ENCODE measurements around the gene ARFGAP1. TPM values are rescaled to one million over a fixed set of nuclear protein-coding genes. Genes with fewer than 3 reads are reported as not detected.

The ARFGAP1 gene
- total and polyA plus RNA-seq, 2 experiments from 2014 or later = 41.5 to 95.5 TPM

- Histone ChIP-seq H3K4me2 (no peak overlapping the region), H3K27ac (ENCODE audit: low read depth) (no peak overlapping the region), H2AFZ (no peak overlapping the region), H3F3A (replicated peaks; ENCODE audit: low read depth) (no peaks in the 10 kb centered on the region), H3K79me2 (replicated peaks; ENCODE audit: insufficient read depth) (no peaks in the 10 kb centered on the region), H4K20me1 (replicated peaks; ENCODE audit: insufficient read depth) (no peaks in the 10 kb centered on the region), H3K4me3 (no peak overlapping the region), H3K4me1 (ENCODE audit: insufficient read depth) (no peaks in the 10 kb centered on the region; the same call in 1 of the 2 replicates), H3K27me3 (ENCODE audit: insufficient read depth) (no peaks in the 10 kb centered on the region), H3K36me3 (ENCODE audit: insufficient read depth) (no peaks in the 10 kb centered on the region), H3K9me2 (ENCODE audit: insufficient read depth) (peaks cover 3% of the 10 kb centered on the region; the same call in 1 of the 2 replicates)
- no peak for TF ChIP-seq CREB1 (CRISPR knock-in tag; IDR thresholded peaks at IDR 0.05; ENCODE audit: low read depth)
- TF ChIP-seq, protein P1, sequence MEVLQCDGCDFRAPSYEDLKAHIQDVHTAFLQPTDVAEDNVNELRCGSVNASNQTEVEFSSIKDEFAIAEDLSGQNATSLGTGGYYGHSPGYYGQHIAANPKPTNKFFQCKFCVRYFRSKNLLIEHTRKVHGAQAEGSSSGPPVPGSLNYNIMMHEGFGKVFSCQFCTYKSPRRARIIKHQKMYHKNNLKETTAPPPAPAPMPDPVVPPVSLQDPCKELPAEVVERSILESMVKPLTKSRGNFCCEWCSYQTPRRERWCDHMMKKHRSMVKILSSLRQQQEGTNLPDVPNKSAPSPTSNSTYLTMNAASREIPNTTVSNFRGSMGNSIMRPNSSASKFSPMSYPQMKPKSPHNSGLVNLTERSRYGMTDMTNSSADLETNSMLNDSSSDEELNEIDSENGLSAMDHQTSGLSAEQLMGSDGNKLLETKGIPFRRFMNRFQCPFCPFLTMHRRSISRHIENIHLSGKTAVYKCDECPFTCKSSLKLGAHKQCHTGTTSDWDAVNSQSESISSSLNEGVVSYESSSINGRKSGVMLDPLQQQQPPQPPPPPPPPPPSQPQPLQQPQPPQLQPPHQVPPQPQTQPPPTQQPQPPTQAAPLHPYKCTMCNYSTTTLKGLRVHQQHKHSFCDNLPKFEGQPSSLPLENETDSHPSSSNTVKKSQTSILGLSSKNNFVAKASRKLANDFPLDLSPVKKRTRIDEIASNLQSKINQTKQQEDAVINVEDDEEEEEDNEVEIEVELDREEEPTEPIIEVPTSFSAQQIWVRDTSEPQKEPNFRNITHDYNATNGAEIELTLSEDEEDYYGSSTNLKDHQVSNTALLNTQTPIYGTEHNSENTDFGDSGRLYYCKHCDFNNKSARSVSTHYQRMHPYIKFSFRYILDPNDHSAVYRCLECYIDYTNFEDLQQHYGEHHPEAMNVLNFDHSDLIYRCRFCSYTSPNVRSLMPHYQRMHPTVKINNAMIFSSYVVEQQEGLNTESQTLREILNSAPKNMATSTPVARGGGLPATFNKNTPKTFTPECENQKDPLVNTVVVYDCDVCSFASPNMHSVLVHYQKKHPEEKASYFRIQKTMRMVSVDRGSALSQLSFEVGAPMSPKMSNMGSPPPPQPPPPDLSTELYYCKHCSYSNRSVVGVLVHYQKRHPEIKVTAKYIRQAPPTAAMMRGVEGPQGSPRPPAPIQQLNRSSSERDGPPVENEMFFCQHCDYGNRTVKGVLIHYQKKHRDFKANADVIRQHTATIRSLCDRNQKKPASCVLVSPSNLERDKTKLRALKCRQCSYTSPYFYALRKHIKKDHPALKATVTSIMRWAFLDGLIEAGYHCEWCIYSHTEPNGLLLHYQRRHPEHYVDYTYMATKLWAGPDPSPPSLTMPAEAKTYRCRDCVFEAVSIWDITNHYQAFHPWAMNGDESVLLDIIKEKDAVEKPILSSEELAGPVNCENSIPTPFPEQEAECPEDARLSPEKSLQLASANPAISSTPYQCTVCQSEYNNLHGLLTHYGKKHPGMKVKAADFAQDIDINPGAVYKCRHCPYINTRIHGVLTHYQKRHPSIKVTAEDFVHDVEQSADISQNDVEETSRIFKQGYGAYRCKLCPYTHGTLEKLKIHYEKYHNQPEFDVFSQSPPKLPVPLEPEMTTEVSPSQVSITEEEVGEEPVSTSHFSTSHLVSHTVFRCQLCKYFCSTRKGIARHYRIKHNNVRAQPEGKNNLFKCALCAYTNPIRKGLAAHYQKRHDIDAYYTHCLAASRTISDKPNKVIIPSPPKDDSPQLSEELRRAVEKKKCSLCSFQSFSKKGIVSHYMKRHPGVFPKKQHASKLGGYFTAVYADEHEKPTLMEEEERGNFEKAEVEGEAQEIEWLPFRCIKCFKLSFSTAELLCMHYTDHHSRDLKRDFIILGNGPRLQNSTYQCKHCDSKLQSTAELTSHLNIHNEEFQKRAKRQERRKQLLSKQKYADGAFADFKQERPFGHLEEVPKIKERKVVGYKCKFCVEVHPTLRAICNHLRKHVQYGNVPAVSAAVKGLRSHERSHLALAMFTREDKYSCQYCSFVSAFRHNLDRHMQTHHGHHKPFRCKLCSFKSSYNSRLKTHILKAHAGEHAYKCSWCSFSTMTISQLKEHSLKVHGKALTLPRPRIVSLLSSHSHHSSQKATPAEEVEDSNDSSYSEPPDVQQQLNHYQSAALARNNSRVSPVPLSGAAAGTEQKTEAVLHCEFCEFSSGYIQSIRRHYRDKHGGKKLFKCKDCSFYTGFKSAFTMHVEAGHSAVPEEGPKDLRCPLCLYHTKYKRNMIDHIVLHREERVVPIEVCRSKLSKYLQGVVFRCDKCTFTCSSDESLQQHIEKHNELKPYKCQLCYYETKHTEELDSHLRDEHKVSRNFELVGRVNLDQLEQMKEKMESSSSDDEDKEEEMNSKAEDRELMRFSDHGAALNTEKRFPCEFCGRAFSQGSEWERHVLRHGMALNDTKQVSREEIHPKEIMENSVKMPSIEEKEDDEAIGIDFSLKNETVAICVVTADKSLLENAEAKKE (CRISPR knock-in tag; IDR thresholded peaks at IDR 0.05) = no peak
- no peak for TF ChIP-seq JUNB (IDR thresholded peaks at IDR 0.05; ENCODE audit: unreplicated experiment)
- TF ChIP-seq ZNF331 (CRISPR knock-in tag; IDR thresholded peaks at IDR 0.05; ENCODE audit: low read depth) = no peak
- TF ChIP-seq, protein P2, sequence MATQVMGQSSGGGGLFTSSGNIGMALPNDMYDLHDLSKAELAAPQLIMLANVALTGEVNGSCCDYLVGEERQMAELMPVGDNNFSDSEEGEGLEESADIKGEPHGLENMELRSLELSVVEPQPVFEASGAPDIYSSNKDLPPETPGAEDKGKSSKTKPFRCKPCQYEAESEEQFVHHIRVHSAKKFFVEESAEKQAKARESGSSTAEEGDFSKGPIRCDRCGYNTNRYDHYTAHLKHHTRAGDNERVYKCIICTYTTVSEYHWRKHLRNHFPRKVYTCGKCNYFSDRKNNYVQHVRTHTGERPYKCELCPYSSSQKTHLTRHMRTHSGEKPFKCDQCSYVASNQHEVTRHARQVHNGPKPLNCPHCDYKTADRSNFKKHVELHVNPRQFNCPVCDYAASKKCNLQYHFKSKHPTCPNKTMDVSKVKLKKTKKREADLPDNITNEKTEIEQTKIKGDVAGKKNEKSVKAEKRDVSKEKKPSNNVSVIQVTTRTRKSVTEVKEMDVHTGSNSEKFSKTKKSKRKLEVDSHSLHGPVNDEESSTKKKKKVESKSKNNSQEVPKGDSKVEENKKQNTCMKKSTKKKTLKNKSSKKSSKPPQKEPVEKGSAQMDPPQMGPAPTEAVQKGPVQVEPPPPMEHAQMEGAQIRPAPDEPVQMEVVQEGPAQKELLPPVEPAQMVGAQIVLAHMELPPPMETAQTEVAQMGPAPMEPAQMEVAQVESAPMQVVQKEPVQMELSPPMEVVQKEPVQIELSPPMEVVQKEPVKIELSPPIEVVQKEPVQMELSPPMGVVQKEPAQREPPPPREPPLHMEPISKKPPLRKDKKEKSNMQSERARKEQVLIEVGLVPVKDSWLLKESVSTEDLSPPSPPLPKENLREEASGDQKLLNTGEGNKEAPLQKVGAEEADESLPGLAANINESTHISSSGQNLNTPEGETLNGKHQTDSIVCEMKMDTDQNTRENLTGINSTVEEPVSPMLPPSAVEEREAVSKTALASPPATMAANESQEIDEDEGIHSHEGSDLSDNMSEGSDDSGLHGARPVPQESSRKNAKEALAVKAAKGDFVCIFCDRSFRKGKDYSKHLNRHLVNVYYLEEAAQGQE (IDR thresholded peaks at IDR 0.05; ENCODE audit: unreplicated experiment) = no peak
- no peak for TF ChIP-seq ZNF114 (CRISPR knock-in tag; IDR thresholded peaks at IDR 0.05)
- no peak for TF ChIP-seq STAT1 (IDR thresholded peaks at IDR 0.05; ENCODE audit: unreplicated experiment)
- no peak for TF ChIP-seq ETS1 (IDR thresholded peaks at IDR 0.05)
- no peak for TF ChIP-seq POLR2AphosphoS5 (IDR thresholded peaks at IDR 0.05; ENCODE audit: low read depth)
- TF ChIP-seq CTCF (conservative IDR thresholded peaks at IDR 0.05; ENCODE audit: low read depth in 2 of 2) = no peak
- no peak for TF ChIP-seq EZH2 (IDR thresholded peaks at IDR 0.05; ENCODE audit: low read depth, unreplicated experiment)
- no peak for TF ChIP-seq EZH2phosphoT487 (IDR thresholded peaks at IDR 0.05; ENCODE audit: unreplicated experiment)
- no peak overlapping the region for H3K4me3 Mint-ChIP-seq
- no peak overlapping the region for H3K27ac Mint-ChIP-seq
- DNase-seq (ENCODE audit: low spot score) (no peak), ATAC-seq (no peak)
- peaks cover 35% of the 10 kb centered on the region for H3K27me3 Mint-ChIP-seq (ENCODE audit: insufficient read depth, low read depth, poor library complexity)
- H3K4me1 Mint-ChIP-seq = peaks cover 4% of the 10 kb centered on the region; the same call in 1 of the 3 replicates
- peaks cover 22% of the 10 kb centered on the region for H3K36me3 Mint-ChIP-seq (ENCODE audit: low read depth)
- H3K9me3 Mint-ChIP-seq = peaks cover 35% of the 10 kb centered on the region
These were observed 61.7 kb downstream of the ARFGAP1 start for GRCh38 chr20:63334356-63334755.
